Activated gamma-delta T cell (primary cell): ENCODE data around the gene SST.

Experiments used
- DNase-seq: peaks from one replicate; lab custom pipeline; 2025; lab: John Stamatoyannopoulos, UW

Gene SST

GRCh38 chr3:187629711-187630110, 40.5 kb downstream of the SST start:
- DNase-seq = no peak

GRCh38 chr3:187628169-187628568, 42.0 kb downstream of the SST start:
- no peak for DNase-seq

- DNase-seq = no peak
These were observed 43.6 kb downstream of the SST start for GRCh38 chr3:187626581-187626980.

GRCh38 chr3:187624588-187624987, 45.6 kb downstream of the SST start:
- DNase-seq = no peak

GRCh38 chr3:187623285-187623814, 46.8 kb downstream of the SST start:
- no peak for DNase-seq

GRCh38 chr3:187621881-187622280, 48.3 kb downstream of the SST start:
- DNase-seq = no peak

GRCh38 chr3:187619461-187619860, 50.7 kb downstream of the SST start:
- DNase-seq = no peak
